ENCODE data around the gene PCGF3.
A peak's percentile ranks its signal among the peaks of the same experiment; 100 is the strongest.

The PCGF3 gene

GRCh38 chr4:786074-786741, 80.6 kb downstream of the PCGF3 start:
- no peak for DNase-seq

- no peak for DNase-seq
Measured at GRCh38 chr4:786861-787300, 81.2 kb downstream of the PCGF3 start.

GRCh38 chr4:787561-787981, 81.9 kb downstream of the PCGF3 start:
- no peak for DNase-seq

- DNase-seq = no peak
Measured at GRCh38 chr4:788006-788635, 82.5 kb downstream of the PCGF3 start.

GRCh38 chr4:788636-789297, 83.1 kb downstream of the PCGF3 start:
- DNase-seq = no peak

- DNase-seq = no peak
Measured at GRCh38 chr4:789571-790465, 84.2 kb downstream of the PCGF3 start.

- no peak for DNase-seq
Measured at GRCh38 chr4:790466-790820, 84.8 kb downstream of the PCGF3 start.

GRCh38 chr4:791252-791897, 85.7 kb downstream of the PCGF3 start:
- DNase-seq = no peak

GRCh38 chr4:791898-792625, 86.4 kb downstream of the PCGF3 start:
- peak; percentile 39 for DNase-seq

- peak; percentile 36 for DNase-seq
Measured at GRCh38 chr4:792626-793092, 87.0 kb downstream of the PCGF3 start.

- DNase-seq = no peak
Measured at GRCh38 chr4:793093-793861, 87.6 kb downstream of the PCGF3 start.

- no peak for DNase-seq
Measured at GRCh38 chr4:793941-794621, 88.4 kb downstream of the PCGF3 start.

GRCh38 chr4:794900-795725, 89.5 kb downstream of the PCGF3 start:
- no peak for DNase-seq

GRCh38 chr4:795726-796119, 90.1 kb downstream of the PCGF3 start:
- no peak for DNase-seq

GRCh38 chr4:796206-796605, 90.6 kb downstream of the PCGF3 start:
- DNase-seq = no peak

GRCh38 chr4:797066-797465, 91.4 kb downstream of the PCGF3 start:
- DNase-seq = no peak

- DNase-seq = no peak
Measured at GRCh38 chr4:801436-802124, 95.9 kb downstream of the PCGF3 start.

GRCh38 chr4:803884-804283, 98.3 kb downstream of the PCGF3 start:
- DNase-seq = no peak

GRCh38 chr4:804804-805203, 99.2 kb downstream of the PCGF3 start:
- no peak for DNase-seq

Measured in CD4-positive, alpha-beta T cell treated with Interleukin-12 subunit alpha and Interleukin-12 subunit beta, for 1 hour (primary cell).